Peyer's patch (tissue), 4 donors: ENCODE measurements around the gene ONECUT3. TPM values are rescaled to one million over a fixed set of nuclear protein-coding genes. Genes with fewer than 3 reads are reported as not detected.

Source experiments
- DNase-seq, 3 donors: peaks; one replicate each; pipeline ENCODE4 v3.0.0-alpha.2; 2017 to 2019
- H3K27ac ChIP-seq, 4 donors: fragments of 200-600 bp; sonication (generic); one replicate each; pipeline ENCODE4 v1.5.1; 2016 to 2019
- H3K27me3 ChIP-seq, 2 donors: fragments of 200-600 bp; sonication (generic); one replicate each; pipeline ENCODE4 v1.5.1; 2019
- H3K36me3 ChIP-seq, 3 donors: fragments of 200-600 bp; sonication (generic); one replicate each; pipeline ENCODE4 v1.5.1; 2016 to 2019
- H3K4me1 ChIP-seq, 4 donors: fragments of 200-600 bp; sonication (generic); one replicate each; pipeline ENCODE4 v1.5.1; 2016 to 2019
- H3K4me3 ChIP-seq, 4 donors: fragments of 200-600 bp; sonication (generic); 1 replicate in 3 of 4; 2 replicates in 1 of 4; pipeline ENCODE4 v1.5.1; 2016 to 2019; ENCODE audit warnings: mild to moderate bottlenecking in 1 of 4
- H3K9me3 ChIP-seq, 4 donors: fragments of 200-600 bp; sonication (generic); one replicate each; pipeline ENCODE4 v1.5.1; 2016 to 2019; ENCODE audit warnings: mild to moderate bottlenecking in 1 of 4
- POLR2A ChIP-seq, 2 donors: fragments of 450-650 bp; IDR thresholded peaks; one replicate each; pipeline ENCODE4 v1.5.1; 2017; ENCODE audit warnings: antibody characterized with exemption in 2 of 2, mild to moderate bottlenecking in 2 of 2, moderate library complexity in 2 of 2
- total RNA-seq, 4 donors: library from RNA; depleted of rRNA; stranded (reverse); fragments of >200 nt; gene quantifications; one replicate each; pipeline ENCODE4 v1.1.0, GENCODE V29; 2016
- TF ChIP-seq, protein P1 (sequence below), 6 experiments: fragments of 450-650 bp in 4 of 6; fragments of 200-600 bp in 2 of 6; sonication (generic) in 1 of 6; IDR thresholded peaks; one replicate each; pipeline ENCODE4 v1.5.1; 2017 to 2019; ENCODE audit warnings: antibody characterized with exemption in 6 of 6, mild to moderate bottlenecking in 3 of 6, moderate library complexity in 1 of 6

Gene ONECUT3
- total RNA-seq, 4 donors from 2014 or later, result 0.27 to 0.28 TPM; not detected in 2

DNA sequence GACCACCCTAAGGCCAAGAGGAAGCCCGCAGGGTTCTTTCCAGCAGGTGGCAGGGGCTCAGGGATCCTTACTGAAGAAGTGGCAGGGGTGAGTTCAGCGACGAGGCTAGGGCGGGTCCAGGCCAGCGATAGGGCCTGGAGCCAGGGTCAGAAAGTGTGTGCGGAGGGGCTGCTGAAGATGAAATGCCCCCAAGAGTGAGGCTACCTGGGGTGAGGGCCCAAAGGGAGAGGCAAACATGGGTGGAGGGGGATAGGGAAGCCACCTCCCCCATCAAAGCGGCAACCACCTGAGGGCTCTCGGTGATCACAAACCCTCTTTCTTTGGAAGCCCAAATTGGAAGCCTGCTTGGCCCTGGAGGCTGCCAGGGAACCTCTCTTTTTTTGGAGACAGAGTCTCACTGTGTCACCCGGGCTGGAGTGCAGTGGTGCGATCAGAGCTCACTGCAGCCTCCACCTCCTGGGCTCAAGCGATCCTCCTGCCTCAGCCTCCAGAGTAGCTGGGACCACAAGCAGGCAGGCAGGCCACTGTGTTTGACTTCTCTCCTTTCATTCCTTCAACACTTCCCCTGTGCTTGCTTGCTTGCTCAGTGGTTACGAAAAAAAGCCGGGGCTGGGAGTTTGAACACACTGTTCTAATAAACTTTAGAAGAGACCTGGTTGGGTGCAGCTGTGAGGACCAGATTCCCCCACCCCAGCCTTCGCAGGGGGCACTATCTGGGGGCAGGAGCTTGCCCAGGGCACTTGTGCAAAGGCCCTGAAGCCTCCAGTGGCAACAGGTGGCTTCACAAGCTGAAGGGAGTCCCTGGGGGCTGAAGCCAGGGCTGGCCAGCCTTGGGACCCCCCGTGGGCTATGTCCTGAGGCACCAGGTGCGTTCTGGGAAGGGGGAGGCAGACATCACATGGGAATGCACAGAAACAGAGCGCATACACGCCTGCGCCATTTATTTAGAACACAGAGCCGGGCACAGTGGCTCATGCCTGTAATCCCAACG, 60.2 kb downstream of the ONECUT3 start:
- Histone ChIP-seq H3K36me3 (peaks cover 0 to 40% (median 0%) of the 10 kb centered on the region in 3 donors), H3K9me3 (no peaks in the 10 kb centered on the region), H3K27ac (peak overlapping the region; percentile 60 to 79 (median 68)), H3K4me3 (peak overlapping the region in 3 of 4 donors; percentile 57 to 63 (median 57)), H3K27me3 (no peaks in the 10 kb centered on the region), H3K4me1 (peaks cover 6 to 19% (median 13%) of the 10 kb centered on the region in 4 donors)
- DNase-seq, result no peak
- TF ChIP-seq, protein P1, sequence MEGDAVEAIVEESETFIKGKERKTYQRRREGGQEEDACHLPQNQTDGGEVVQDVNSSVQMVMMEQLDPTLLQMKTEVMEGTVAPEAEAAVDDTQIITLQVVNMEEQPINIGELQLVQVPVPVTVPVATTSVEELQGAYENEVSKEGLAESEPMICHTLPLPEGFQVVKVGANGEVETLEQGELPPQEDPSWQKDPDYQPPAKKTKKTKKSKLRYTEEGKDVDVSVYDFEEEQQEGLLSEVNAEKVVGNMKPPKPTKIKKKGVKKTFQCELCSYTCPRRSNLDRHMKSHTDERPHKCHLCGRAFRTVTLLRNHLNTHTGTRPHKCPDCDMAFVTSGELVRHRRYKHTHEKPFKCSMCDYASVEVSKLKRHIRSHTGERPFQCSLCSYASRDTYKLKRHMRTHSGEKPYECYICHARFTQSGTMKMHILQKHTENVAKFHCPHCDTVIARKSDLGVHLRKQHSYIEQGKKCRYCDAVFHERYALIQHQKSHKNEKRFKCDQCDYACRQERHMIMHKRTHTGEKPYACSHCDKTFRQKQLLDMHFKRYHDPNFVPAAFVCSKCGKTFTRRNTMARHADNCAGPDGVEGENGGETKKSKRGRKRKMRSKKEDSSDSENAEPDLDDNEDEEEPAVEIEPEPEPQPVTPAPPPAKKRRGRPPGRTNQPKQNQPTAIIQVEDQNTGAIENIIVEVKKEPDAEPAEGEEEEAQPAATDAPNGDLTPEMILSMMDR (IDR thresholded peaks at IDR 0.05), result no peak
- no peak for TF ChIP-seq POLR2A (IDR thresholded peaks at IDR 0.05)

DNA sequence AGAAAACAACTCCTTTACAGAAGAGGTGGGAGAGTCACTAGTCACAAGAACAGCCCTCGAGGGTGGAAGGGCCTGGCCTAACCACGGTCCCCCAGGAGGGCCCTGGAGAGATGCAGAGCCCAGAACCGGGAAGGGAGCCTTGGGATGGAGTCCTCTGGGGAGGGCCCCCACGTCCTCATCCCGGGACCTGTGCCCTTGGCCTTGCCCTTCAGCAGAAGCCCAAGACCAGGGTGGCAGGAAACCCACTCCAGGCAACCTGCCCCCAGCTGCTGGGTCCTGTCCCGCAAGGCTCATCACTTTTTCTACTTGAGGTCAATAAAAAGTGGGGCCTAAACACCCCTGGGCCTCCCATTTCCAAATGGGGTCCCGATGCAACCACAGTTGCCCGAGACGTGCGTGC, 61.1 kb downstream of the ONECUT3 start:
- TF ChIP-seq POLR2A (IDR thresholded peaks at IDR 0.05), result no peak
- TF ChIP-seq, protein P1 (IDR thresholded peaks at IDR 0.05), result no peak
- H3K4me3 ChIP-seq, result no peak overlapping the region
- H3K27me3 ChIP-seq, result no peaks in the 10 kb centered on the region
- peaks cover 0 to 49% (median 0%) of the 10 kb centered on the region in 3 donors for H3K36me3 ChIP-seq
- no peaks in the 10 kb centered on the region for H3K9me3 ChIP-seq
- peaks cover 6 to 19% (median 13%) of the 10 kb centered on the region in 4 donors for H3K4me1 ChIP-seq
- no peak overlapping the region for H3K27ac ChIP-seq
- no peak for DNase-seq

GRCh38 chr19:1814833-1815604, 61.7 kb downstream of the ONECUT3 start:
- DNase-seq, result no peak
- no peak for TF ChIP-seq POLR2A (IDR thresholded peaks at IDR 0.05)
- TF ChIP-seq, protein P1 (IDR thresholded peaks at IDR 0.05), result no peak

GRCh38 chr19:1815605-1816529, 62.6 kb downstream of the ONECUT3 start:
- DNase-seq, result no peak
- peaks cover 0 to 64% (median 0%) of the 10 kb centered on the region in 3 donors for H3K36me3 ChIP-seq
- TF ChIP-seq, protein P1 (IDR thresholded peaks at IDR 0.05), result no peak
- TF ChIP-seq POLR2A (IDR thresholded peaks at IDR 0.05), result no peak

More at GRCh38 chr19:1814833-1815604, 61.7 kb downstream of the ONECUT3 start:
- Histone ChIP-seq H3K27me3 (no peaks in the 10 kb centered on the region), H3K4me3 (no peak overlapping the region), H3K36me3 (peaks cover 0 to 56% (median 0%) of the 10 kb centered on the region in 3 donors), H3K9me3 (no peaks in the 10 kb centered on the region), H3K4me1 (peaks cover 6 to 19% (median 13%) of the 10 kb centered on the region in 4 donors), H3K27ac (no peak overlapping the region)

More at GRCh38 chr19:1815605-1816529, 62.6 kb downstream of the ONECUT3 start:
- Histone ChIP-seq H3K27ac (no peak overlapping the region), H3K9me3 (no peaks in the 10 kb centered on the region), H3K4me1 (peaks cover 6 to 19% (median 13%) of the 10 kb centered on the region in 4 donors), H3K27me3 (no peaks in the 10 kb centered on the region), H3K4me3 (no peak overlapping the region)
